Endometrial microvascular endothelial cells (primary cell): ENCODE results near the gene PSTPIP1. TPM values are rescaled to one million over a fixed set of nuclear protein-coding genes. Genes with fewer than 3 reads are reported as not detected.

Experiments used
- in situ Hi-C: cut with HindIII; loops from 2 replicates; pipeline ENCODE4 v1.10.0; 2017; ENCODE audit warnings: low sequenced_read_pairs, low pct_unique_long_range_greater_than_20kb; ENCODE audit errors: inconsistent ontology term
- total RNA-seq: library from RNA; depleted of rRNA; stranded (reverse); fragments of >200 nt; gene quantifications from one replicate; pipeline ENCODE4 v1.2.3, GENCODE V29; 2015; ENCODE audit errors: inconsistent ontology term

Gene PSTPIP1
- total RNA-seq, 1 donor from 2014 or later = not detected

GRCh38 chr15:77026501-77027110, 31.7 kb downstream of the PSTPIP1 start:
- in situ Hi-C loops = no loop called here

DNA sequence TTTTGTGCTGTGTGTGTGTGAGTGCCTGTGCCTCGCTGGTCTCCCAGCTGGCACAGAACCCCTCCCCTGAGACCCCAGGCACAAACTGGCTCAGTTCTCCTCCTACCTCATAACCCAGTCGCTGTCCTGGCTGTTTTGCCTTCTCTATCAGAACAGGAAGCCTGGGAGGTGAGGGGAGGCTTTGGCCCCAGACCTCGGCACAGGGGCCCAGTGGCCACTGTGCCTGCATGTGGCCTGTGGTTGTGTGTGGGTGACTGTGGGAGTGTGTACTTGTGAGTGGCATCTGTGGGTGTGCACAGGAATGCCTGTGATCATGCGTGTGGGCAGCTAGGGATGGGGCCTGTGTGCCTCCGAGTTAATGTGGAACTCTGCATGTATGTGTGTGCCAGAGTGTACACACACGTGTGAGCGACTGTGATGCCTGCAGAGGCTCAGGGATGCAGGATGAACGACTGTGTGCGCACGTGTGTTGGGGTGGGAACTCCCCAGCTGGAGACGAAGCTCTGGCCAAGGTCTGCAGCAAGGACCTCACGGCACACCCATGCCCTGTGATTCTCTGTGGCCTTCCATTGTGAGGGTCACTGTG, 32.3 kb downstream of the PSTPIP1 start:
- in situ Hi-C loops = no loop called here

DNA sequence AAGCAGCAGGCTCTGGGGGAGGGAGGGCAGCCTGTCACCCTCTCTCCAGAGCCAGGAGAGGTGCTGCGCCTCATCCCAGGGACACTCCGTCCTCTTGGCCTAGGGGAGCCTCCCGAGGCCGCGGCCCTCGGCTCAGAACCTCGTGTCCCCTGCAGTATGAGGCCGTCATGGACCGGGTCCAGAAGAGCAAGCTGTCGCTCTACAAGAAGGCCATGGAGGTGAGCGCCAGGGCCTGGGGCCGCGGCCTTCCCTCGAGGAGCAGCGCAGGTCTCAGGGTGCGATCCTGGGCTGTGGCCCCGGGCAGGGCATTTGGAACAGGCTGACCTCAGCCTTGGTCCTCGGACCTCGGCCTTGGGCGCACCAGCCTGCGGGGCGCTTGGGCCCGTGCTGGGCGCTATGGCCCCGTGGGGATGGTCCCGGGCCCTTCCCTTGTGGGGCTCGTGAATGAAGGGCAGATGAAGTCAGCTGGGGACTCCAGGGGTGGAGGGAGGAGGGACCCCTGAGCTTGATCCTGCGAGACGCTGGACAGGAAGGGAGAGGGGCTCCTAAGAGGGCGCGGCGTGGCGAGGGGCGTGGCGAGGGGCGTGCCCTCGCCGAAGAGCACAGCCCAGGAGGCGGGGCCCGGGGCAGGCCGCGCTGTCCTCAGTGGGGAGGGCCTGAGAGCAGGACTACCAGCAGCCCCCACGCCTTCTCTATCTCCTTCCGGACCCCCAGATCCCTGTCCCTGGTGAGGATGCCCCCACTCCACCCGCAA, 32.9 kb downstream of the PSTPIP1 start:
- in situ Hi-C loops = no loop called here

GRCh38 chr15:77028451-77029165, 33.7 kb downstream of the PSTPIP1 start:
- in situ Hi-C loops = no loop called here

- in situ Hi-C loops = no loop called here
Measured at GRCh38 chr15:77029166-77030047, 34.5 kb downstream of the PSTPIP1 start.

DNA sequence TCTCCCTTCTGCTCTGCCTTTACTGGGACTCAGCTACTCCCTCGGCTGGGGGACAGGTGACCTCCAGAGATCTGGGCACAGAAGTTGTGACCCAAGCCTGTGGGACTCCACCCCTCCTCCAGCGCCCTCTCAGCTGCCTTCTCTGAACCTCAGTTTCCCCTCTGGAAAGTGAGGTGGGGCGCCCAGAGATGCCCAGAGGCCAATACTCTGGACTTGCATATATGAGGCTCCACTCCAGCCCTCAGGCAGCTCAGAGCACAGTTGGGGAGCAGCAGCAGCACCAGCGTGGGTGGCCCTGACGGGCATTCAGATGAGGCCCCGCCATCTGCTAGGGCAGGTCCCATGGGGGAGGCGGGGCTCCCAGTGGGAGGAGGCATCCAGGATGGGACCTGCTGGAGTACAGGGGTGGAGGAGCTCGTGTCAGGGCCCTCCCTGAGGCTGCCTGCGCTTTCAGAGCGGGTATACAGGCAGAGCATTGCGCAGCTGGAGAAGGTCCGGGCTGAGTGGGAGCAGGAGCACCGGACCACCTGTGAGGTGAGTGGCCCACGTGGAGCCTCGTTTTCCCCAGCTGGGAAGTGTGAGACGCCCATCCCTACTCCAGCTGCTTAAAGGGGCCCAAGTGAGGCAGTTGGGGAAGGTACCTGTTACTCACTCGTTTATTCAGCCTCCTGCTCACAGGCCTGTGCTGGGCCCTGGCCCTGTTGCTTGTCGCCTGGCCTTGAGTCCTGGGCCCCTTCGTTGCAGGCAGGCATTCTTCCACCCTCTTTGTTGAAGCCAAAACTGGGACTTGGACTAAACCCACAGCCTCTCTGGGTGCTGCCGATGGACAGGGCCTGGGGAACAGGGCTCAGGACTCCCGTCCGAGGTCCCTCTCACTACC, 35.4 kb downstream of the PSTPIP1 start:
- in situ Hi-C loops = no loop called here

GRCh38 chr15:77030928-77031375, 36.0 kb downstream of the PSTPIP1 start:
- in situ Hi-C loops = no loop called here

DNA sequence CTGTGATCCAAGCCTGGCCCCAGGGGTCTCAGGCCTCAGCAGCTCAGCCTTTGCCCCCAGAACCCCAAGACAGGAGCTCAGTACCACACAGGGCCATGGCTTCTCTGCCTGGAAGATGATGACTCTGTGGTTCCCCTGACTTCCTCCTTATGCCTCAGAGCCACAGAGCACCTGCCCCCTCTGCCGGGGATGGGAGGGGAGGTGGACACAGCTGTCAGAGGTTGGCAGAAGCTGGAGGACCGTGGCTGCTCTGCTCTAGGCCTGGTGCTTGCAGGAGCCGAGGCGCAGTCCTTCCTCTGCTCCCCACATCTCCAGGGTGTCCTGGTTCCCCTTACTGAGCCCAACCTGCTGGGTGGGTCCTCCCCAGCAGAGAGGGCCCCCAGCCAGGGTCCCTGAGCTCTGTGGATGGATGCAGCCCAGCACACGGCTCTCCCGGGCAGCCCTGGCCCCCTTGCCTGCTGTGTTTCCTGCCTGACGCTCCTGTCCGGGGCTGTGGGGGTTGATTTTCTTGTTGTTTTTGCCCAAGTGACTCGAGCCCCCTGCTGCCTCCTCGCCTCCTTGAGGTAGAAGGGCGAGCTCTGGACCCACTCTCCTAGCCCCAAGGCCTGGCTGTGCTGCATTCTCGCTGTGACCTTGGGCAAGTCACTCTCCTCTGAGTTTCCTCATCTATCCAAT, 36.6 kb downstream of the PSTPIP1 start:
- in situ Hi-C loops = no loop called here

DNA sequence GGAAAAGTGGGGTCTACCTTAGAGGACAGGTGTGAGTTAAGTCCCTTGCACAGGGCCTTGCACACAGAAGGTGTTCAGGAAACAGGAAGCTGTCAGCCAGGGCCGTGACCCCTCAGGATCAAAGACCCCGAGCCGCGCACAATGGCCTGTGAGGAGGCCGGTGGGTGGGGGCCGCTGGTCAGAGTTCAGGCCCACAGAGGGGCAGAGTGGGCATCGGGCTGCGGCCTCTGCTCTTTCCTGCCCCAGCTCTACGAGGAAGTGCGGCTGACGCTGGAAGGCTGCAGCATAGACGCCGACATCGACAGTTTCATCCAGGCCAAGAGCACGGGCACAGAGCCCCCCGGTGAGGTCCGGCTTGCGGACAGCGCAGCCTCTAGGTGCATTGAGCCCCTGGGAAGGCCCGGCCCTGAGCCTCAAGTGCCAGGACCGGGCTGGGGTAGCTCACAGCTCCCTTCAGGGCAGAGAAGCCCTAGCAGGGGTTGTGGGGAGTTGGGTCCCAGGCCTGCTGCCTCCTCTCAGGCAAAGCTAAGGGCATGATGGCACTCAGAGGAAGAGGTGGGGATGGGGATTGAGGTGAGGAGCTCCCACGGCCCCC, 37.2 kb downstream of the PSTPIP1 start:
- in situ Hi-C loops = no loop called here

- in situ Hi-C loops = no loop called here
Measured at GRCh38 chr15:77032647-77033416, 37.9 kb downstream of the PSTPIP1 start.

GRCh38 chr15:77033417-77033728, 38.4 kb downstream of the PSTPIP1 start:
- in situ Hi-C loops = no loop called here

DNA sequence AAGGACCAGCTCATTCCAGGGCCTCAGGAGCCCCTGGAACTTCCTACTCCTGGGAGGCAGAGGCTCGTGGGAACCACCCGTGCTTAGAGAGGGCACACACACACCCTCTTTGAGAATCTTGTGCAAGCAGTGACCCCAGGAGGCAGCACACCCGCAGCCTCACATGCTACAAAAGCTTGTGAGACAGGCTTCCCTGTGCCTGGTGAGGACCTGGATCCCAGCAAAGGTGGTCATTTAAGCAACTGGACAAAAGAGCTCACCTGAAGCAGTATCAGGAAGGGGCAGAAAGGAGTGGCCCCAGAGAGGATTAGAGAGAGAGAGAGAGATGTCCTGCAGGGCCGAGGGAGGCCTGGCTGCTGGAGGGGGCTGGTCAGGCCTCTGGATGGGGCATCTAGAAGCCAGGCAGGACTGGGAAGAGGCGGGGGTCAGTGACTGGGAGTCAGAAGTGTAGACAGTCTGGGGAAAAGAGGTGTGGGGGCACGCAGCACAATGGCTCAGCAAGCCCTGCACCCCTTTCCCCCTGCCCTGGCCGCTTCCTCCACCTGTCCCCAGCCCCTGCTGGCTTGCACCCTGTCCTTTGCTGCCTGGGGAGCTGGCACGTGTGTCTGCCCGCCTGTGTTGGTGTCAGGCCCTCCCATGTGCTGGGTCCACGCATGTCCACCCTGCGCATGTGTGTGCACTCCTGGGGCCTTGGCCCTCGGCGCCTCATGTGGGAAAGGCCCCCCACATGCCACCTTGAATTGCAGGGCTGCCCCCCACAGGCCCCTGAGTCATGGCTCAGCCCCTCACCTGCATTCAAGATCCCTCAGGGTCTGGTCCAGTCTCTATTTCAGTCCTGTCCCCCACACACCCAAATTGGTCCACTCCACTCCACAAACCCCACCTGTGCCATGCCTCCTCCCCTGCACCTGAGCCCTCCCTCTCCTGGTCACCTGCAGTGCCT, 39.1 kb downstream of the PSTPIP1 start:
- in situ Hi-C loops = no loop called here

DNA sequence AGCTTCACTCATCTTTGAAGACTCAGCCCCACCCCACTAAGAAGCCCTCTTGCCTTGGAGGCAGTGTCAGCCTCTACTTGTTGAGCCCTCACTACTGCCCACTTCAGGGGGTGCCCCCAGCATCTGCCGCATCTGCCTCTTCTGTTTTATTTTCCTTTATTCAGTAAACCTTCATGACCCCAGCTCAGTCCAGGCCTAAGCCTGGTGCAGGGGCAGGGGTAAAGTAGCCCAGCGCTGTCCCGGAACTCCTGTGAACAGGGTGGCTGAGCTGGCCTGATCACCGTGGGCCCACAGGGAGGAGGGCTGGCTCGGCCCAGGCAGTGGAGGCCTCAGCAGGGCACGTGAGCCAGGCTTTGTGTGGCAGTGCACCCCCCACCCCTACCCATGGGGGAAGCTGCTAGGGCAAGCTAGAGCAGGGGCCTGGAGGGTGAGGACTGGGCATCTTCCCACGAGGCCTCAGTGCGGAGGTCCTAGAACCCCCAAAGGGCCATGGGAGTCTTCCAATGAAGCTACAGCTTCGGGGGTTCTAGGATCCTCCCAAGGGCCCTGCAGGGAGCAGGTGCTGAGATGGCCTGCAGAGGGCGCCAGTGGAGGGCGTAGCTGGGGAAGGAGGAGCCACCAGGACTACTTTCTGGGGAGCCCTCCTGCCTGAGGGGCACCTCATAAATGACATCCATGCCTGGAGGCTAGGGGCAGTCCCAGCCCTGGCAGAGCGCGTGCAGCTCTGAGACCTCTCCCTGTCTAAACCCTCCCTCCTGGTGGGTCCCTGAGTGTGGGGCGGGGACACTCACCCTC, 40.0 kb downstream of the PSTPIP1 start:
- in situ Hi-C loops = no loop called here

DNA sequence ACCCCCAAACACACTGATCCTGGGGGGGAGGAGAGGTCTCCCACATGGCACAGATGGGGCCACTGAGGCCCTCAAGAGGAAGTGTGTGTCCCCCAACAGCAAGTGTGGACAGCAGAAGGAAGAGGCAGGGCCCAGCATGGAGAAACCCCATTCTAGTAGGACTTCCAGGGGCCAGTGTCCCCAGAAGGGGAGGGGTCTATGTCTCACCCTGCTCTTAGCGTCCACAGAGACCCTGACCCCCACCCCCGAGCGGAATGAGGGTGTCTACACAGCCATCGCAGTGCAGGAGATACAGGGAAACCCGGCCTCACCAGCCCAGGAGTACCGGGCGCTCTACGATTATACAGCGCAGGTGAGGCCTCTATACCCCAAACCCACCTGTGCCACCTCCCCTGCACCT, 40.7 kb downstream of the PSTPIP1 start:
- in situ Hi-C loops = no loop called here
